ENCODE measurements around the gene HMGCL.
"Not testable (repeated sequence)": the region's sequence is repeated elsewhere in the genome, so short reads cannot be mapped to it uniquely, and the experiment has no call there.

Gene HMGCL

GRCh38 chr1:23798662-23799142, 26.5 kb downstream of the HMGCL start:
- DNase-seq (ENCODE audit: low read depth in 3 of 3), result no peak

GRCh38 chr1:23797478-23798448, 27.5 kb downstream of the HMGCL start:
- DNase-seq (ENCODE audit: low read depth in 3 of 3), result no peak

- no peak for DNase-seq (ENCODE audit: low read depth in 3 of 3)
Measured at GRCh38 chr1:23796466-23797271, 28.6 kb downstream of the HMGCL start.

GRCh38 chr1:23795676-23796465, 29.4 kb downstream of the HMGCL start:
- DNase-seq (ENCODE audit: low read depth in 3 of 3), result no peak

- not testable (repeated sequence) for DNase-seq (ENCODE audit: low read depth in 3 of 3)
Measured at GRCh38 chr1:23794732-23795182, 30.5 kb downstream of the HMGCL start.

- no peak for DNase-seq (ENCODE audit: low read depth in 3 of 3)
Measured at GRCh38 chr1:23793861-23794731, 31.1 kb downstream of the HMGCL start.

GRCh38 chr1:23793018-23793781, 32.0 kb downstream of the HMGCL start:
- no peak for DNase-seq (ENCODE audit: low read depth in 3 of 3)

- DNase-seq (ENCODE audit: low read depth in 3 of 3), result no peak
Measured at GRCh38 chr1:23792151-23792945, 32.9 kb downstream of the HMGCL start.

GRCh38 chr1:23791516-23792047, 33.6 kb downstream of the HMGCL start:
- DNase-seq (ENCODE audit: low read depth in 3 of 3), result peak in 1 of 3 donors; percentile 25

- peak; percentile 81 to 83 (median 81) for DNase-seq (ENCODE audit: low read depth in 3 of 3)
Measured at GRCh38 chr1:23790696-23791515, 34.3 kb downstream of the HMGCL start, which contains the start of gene LYPLA2. Gene LYPLA2 (plus strand): TSS chr1:23791145. CDS start chr1:23792683, 1,538 bp downstream.

GRCh38 chr1:23788695-23789094, 36.5 kb downstream of the HMGCL start:
- DNase-seq (ENCODE audit: low read depth in 3 of 3), result no peak

- no peak for DNase-seq (ENCODE audit: low read depth in 3 of 3)
Measured at GRCh38 chr1:23787701-23788100, 37.5 kb downstream of the HMGCL start.

- DNase-seq (ENCODE audit: low read depth in 3 of 3), result no peak
Measured at GRCh38 chr1:23784846-23785245, 40.4 kb downstream of the HMGCL start.

- not testable (repeated sequence) for DNase-seq (ENCODE audit: low read depth in 3 of 3)
Measured at GRCh38 chr1:23783141-23783540, 42.1 kb downstream of the HMGCL start.

- no peak for DNase-seq (ENCODE audit: low read depth in 3 of 3)
Measured at GRCh38 chr1:23779826-23780371, 45.3 kb downstream of the HMGCL start.

- peak; percentile 63 to 77 (median 63) for DNase-seq (ENCODE audit: low read depth in 3 of 3)
Measured at GRCh38 chr1:23777979-23778814, 47.0 kb downstream of the HMGCL start, which contains the start of gene PITHD1. Gene PITHD1 (plus strand): TSS chr1:23778418. CDS start chr1:23778516, 98 bp downstream.

Data from stimulated activated CD4-positive, alpha-beta T cell treated with anti-CD3 and anti-CD28 coated beads, TNF-alpha, amount 100 ng/mL, for 48 hours (primary cell).